DND-41 (cell line): ENCODE data around the gene WFDC5.

ENCODE experiments used
- ATAC-seq: fragments of 200-7000 bp; cut with Tn5 transposase; 3 replicates; pipeline ENCODE4 v1.9.1; 2021; ENCODE audit warnings: low read depth; ENCODE audit not compliant: insufficient read depth
- DNase-seq: peaks from one replicate; pipeline ENCODE4 v3.0.0-alpha.2; 2020
- H2AFZ ChIP-seq: 2 replicates; pipeline ENCODE4 v1.6.0; 2012; ENCODE audit warnings: low read depth, low read length
- H3K27ac ChIP-seq: 2 replicates; pipeline ENCODE4 v1.5.1; 2012; ENCODE audit warnings: low read length, inconsistent platforms
- H3K27me3 ChIP-seq: fragments of 200-600 bp; sonication (generic); 2 replicates; pipeline ENCODE4 v1.6.0; 2012; ENCODE audit warnings: low read length, mild to moderate bottlenecking, inconsistent platforms; ENCODE audit not compliant: insufficient read depth, poor library complexity
- H3K36me3 ChIP-seq: 2 replicates; pipeline ENCODE4 v1.5.1; 2012; ENCODE audit warnings: low read length, inconsistent platforms; ENCODE audit not compliant: insufficient read depth
- H3K4me1 ChIP-seq: 2 replicates; pipeline ENCODE4 v1.5.1; 2012; ENCODE audit warnings: mild to moderate bottlenecking, low read length; ENCODE audit not compliant: insufficient read depth
- H3K4me2 ChIP-seq: 2 replicates; pipeline ENCODE4 v1.6.0; 2012; ENCODE audit warnings: mild to moderate bottlenecking, moderate library complexity, low read length, inconsistent platforms; ENCODE audit not compliant: insufficient read depth
- H3K4me3 ChIP-seq, 2 experiments: fragments of 200-600 bp in 1 of 2; shearing (Covaris generic) in 1 of 2; 2 replicates each; pipeline ENCODE4 v1.5.1; 2012 to 2016; ENCODE audit warnings: inconsistent platforms in 2 of 2, low read length in 2 of 2, mild to moderate bottlenecking in 2 of 2, low read depth in 1 of 2, moderate library complexity in 1 of 2
- H3K79me2 ChIP-seq: 2 replicates; pipeline ENCODE4 v1.6.0; 2012; ENCODE audit warnings: low read length, inconsistent platforms; ENCODE audit not compliant: insufficient read depth
- H3K9ac ChIP-seq: 2 replicates; pipeline ENCODE4 v1.6.0; 2012; ENCODE audit warnings: low read depth, mild to moderate bottlenecking, inconsistent platforms, low read length, moderate library complexity
- H3K9me3 ChIP-seq: 2 replicates; pipeline ENCODE4 v1.5.1; 2012; ENCODE audit warnings: low read length, moderate library complexity, mild to moderate bottlenecking, inconsistent platforms; ENCODE audit not compliant: insufficient read depth, severe bottlenecking
- H4K20me1 ChIP-seq: 2 replicates; pipeline ENCODE4 v1.6.0; 2012; ENCODE audit warnings: low read length; ENCODE audit not compliant: insufficient read depth
- CTCF ChIP-seq: IDR thresholded peaks from 2 replicates; pipeline ENCODE4 v1.5.1; 2012; ENCODE audit warnings: borderline replicate concordance, low read length, moderate library complexity, mild to moderate bottlenecking; ENCODE audit not compliant: poor library complexity, severe bottlenecking; ENCODE audit errors: extremely low read depth
- EZH2 ChIP-seq: IDR thresholded peaks from 3 replicates; pipeline ENCODE4 v1.6.1; 2012; ENCODE audit warnings: borderline replicate concordance, low read depth, mild to moderate bottlenecking, moderate library complexity, low read length, inconsistent platforms; ENCODE audit not compliant: severe bottlenecking

Gene WFDC5

GRCh38 chr20:45114465-45115385, at the start of gene WFDC5:
TSS of gene WFDC5 (minus strand) at chr20:45115174. CDS start at chr20:45115083, 91 bp downstream.
- H3K9me3 ChIP-seq: no peaks in the 10 kb centered on the region
- H3K4me2 ChIP-seq: no peak within 1 kb of the TSS
- no peak within 1 kb of the TSS for H3K27ac ChIP-seq
- H3K4me1 ChIP-seq: no peaks in the 10 kb centered on the region
- H4K20me1 ChIP-seq: no peaks in the 10 kb centered on the region
- H3K79me2 ChIP-seq: no peaks in the 10 kb centered on the region
- H3K27me3 ChIP-seq: peaks cover 6% of the 10 kb centered on the region
- H3K36me3 ChIP-seq: no peaks in the 10 kb centered on the region
- ATAC-seq (peak; percentile 64; the same call in 2 of the 3 replicates), DNase-seq (no peak)
- TF ChIP-seq EZH2 (no peak), CTCF (no peak)
- no peak within 1 kb of the TSS for H2AFZ ChIP-seq
- H3K4me3 ChIP-seq: no peak within 1 kb of the TSS
- no peak within 1 kb of the TSS for H3K9ac ChIP-seq

- TF ChIP-seq EZH2 (no peak), CTCF (no peak)
- Histone ChIP-seq H3K4me2 (no peak overlapping the region), H3K4me3 (no peak overlapping the region), H3K9me3 (no peaks in the 10 kb centered on the region), H3K36me3 (no peaks in the 10 kb centered on the region), H3K79me2 (no peaks in the 10 kb centered on the region), H3K27ac (no peak overlapping the region), H3K9ac (no peak overlapping the region), H4K20me1 (no peaks in the 10 kb centered on the region), H3K4me1 (no peaks in the 10 kb centered on the region), H2AFZ (no peak overlapping the region), H3K27me3 (peaks cover 11% of the 10 kb centered on the region)
- DNase-seq (no peak), ATAC-seq (no peak)
These were observed 48.3 kb upstream of the WFDC5 start for GRCh38 chr20:45163083-45163803.

- Histone ChIP-seq H3K4me3 (no peak overlapping the region), H3K9me3 (no peaks in the 10 kb centered on the region), H3K79me2 (no peaks in the 10 kb centered on the region), H3K27ac (no peak overlapping the region), H3K9ac (no peak overlapping the region), H4K20me1 (no peaks in the 10 kb centered on the region), H3K4me2 (no peak overlapping the region), H2AFZ (no peak overlapping the region), H3K36me3 (no peaks in the 10 kb centered on the region), H3K4me1 (no peaks in the 10 kb centered on the region), H3K27me3 (peaks cover 12% of the 10 kb centered on the region)
- no peak for TF ChIP-seq CTCF
- DNase-seq: no peak
- no peak for ATAC-seq
These were observed 43.0 kb upstream of the WFDC5 start for GRCh38 chr20:45157962-45158361.
